ENCODE results near the gene PDZD7. TPM values are rescaled to one million over a fixed set of nuclear protein-coding genes. Genes with fewer than 3 reads are reported as not detected.

PDZD7 gene
- total and polyA plus RNA-seq, 2 donors (not counting 3 experiments of a cell fraction or from before 2014, with no cell fraction given): 0.41 to 1.6 TPM

DNA sequence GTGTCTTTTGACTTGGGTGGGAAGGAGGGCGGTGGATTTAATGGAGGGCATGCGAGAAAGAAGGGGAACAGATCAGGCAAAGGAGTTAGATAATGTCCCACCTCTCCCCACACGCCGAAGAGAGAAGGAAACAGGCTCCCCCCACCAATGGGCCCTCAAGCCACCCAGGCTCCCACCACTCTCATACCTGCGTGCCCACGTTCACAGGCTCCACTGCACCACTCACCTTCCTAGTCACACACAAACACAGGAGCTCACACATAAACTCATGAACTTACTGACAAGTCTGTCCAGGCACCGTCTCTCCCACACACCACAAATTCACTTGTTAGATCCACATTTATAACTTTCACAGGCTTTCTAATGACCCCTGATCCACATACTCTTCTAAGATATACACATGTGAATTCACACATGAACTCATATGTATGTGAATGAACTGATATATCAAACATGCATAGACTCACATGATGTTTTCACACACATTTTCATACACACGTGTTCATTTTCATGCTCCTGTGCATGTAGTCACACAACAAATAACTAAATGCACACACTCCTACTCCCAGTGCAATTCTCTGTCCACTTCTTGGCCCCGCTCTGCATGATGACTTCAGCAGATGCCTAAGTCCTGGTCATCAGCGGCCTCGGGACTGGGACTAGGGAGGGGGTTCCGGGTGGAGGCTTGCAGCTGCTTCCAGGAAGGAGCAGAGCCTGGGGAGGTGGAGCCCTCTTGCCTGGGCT lies 29.8 kb downstream of the PDZD7 start:
- Histone ChIP-seq H3K4me3 (replicated peaks in 1 of 3; ENCODE audit: insufficient read depth in 1 of 3, low read depth in 1 of 3, low read length in 3 of 3) (peak overlapping the region in 2 of 3 experiments; percentile 79 to 85), H2AFZ (ENCODE audit: low read depth, low read length) (no peak overlapping the region), H3K4me1 (ENCODE audit: control insufficient read depth, extremely low read depth, insufficient read depth, low read length) (peaks cover 33% of the 10 kb centered on the region), H3K9me1 (replicated peaks; ENCODE audit: control insufficient read depth, extremely low read depth, insufficient read depth, low read length) (no peaks in the 10 kb centered on the region), H3K9me3 (replicated peaks; ENCODE audit: control insufficient read depth, insufficient read depth, low read length) (no peaks in the 10 kb centered on the region), H3K27me3 (ENCODE audit: control insufficient read depth in 2 of 2, insufficient read depth in 2 of 2, low read length in 2 of 2) (no peaks in the 10 kb centered on the region), H3K79me2 (ENCODE audit: control insufficient read depth, insufficient read depth, low read length) (peaks cover 34% of the 10 kb centered on the region), H3K27ac (ENCODE audit: insufficient read depth, low read depth, low read length) (peak overlapping the region; percentile 83), H3K36me3 (ENCODE audit: control insufficient read depth in 2 of 2, extremely low read depth in 1 of 2, insufficient read depth in 2 of 2, low read length in 2 of 2) (peaks cover 11 to 26% of the 10 kb centered on the region in 2 experiments), H3K4me2 (ENCODE audit: insufficient read depth, low read length) (peak overlapping the region; percentile 59), H4K20me1 (replicated peaks; ENCODE audit: control insufficient read depth, extremely low read depth, insufficient read depth, low read length) (no peaks in the 10 kb centered on the region), H3K9ac (replicated peaks; ENCODE audit: extremely low read depth, insufficient read depth, low read length) (peak overlapping the region; percentile 94)
- POLR2A ChIA-PET: no interaction called here
- intact Hi-C loops (cut with micrococcal nuclease) (loop anchor here (1.0 kb wide), 1 partner anchor 31 kb away; no protein-coding TSS in a partner anchor), dilution Hi-C loops (cut with MboI; ENCODE audit: extremely low pct_ligation_motif_present, low sequenced_read_pairs) (no loop called here)
- CTCF ChIA-PET: interaction anchor here (1.6 to 12.6 kb wide), 3 partner anchors 11 to 66 kb away, joined by 3 to 254 read pairs (median 18); no protein-coding TSS in a partner anchor
- FAIRE-seq (peak; percentile 98), DNase-seq (ENCODE audit: low read depth, low spot score) (peak; percentile 93)
- BruUV-seq (replicated peaks): TSS peak; percentile 31
- TF ChIP-seq FOS (IDR thresholded peaks at IDR 0.05; ENCODE audit: borderline replicate concordance, insufficient read depth, low read length): peak; percentile 35
- TF ChIP-seq JUN (IDR thresholded peaks at IDR 0.05; ENCODE audit: borderline replicate concordance, insufficient read depth, insufficient read length, low read depth): no peak
- peak; percentile 55 for TF ChIP-seq POLR2A (IDR thresholded peaks at IDR 0.05; ENCODE audit: low read depth, low read length)

- TF ChIP-seq, protein P1, sequence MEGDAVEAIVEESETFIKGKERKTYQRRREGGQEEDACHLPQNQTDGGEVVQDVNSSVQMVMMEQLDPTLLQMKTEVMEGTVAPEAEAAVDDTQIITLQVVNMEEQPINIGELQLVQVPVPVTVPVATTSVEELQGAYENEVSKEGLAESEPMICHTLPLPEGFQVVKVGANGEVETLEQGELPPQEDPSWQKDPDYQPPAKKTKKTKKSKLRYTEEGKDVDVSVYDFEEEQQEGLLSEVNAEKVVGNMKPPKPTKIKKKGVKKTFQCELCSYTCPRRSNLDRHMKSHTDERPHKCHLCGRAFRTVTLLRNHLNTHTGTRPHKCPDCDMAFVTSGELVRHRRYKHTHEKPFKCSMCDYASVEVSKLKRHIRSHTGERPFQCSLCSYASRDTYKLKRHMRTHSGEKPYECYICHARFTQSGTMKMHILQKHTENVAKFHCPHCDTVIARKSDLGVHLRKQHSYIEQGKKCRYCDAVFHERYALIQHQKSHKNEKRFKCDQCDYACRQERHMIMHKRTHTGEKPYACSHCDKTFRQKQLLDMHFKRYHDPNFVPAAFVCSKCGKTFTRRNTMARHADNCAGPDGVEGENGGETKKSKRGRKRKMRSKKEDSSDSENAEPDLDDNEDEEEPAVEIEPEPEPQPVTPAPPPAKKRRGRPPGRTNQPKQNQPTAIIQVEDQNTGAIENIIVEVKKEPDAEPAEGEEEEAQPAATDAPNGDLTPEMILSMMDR (IDR thresholded peaks at IDR 0.05; ENCODE audit: extremely low read depth in 1 of 2, insufficient read depth in 1 of 2, low read depth in 1 of 2, low read length in 2 of 2): no peak
- TF ChIP-seq GATA2 (IDR thresholded peaks at IDR 0.05; ENCODE audit: insufficient read depth, insufficient read length, low read depth, low read length) (no peak), EZH2 (IDR thresholded peaks at IDR 0.05; ENCODE audit: borderline replicate concordance, low read depth, low read length, severe bottlenecking) (no peak), POLR2A (IDR thresholded peaks at IDR 0.05; ENCODE audit: low read depth, low read length) (no peak)
- Histone ChIP-seq H3K9me1 (replicated peaks; ENCODE audit: control insufficient read depth, extremely low read depth, insufficient read depth, low read length) (no peaks in the 10 kb centered on the region), H3K9ac (replicated peaks; ENCODE audit: extremely low read depth, insufficient read depth, low read length) (peak overlapping the region; percentile 94), H3K79me2 (ENCODE audit: control insufficient read depth, insufficient read depth, low read length) (peaks cover 34% of the 10 kb centered on the region), H3K27me3 (ENCODE audit: control insufficient read depth in 2 of 2, insufficient read depth in 2 of 2, low read length in 2 of 2) (no peaks in the 10 kb centered on the region), H3K9me3 (replicated peaks; ENCODE audit: control insufficient read depth, insufficient read depth, low read length) (no peaks in the 10 kb centered on the region), H3K27ac (ENCODE audit: insufficient read depth, low read depth, low read length) (peak overlapping the region; percentile 83), H3K36me3 (ENCODE audit: control insufficient read depth in 2 of 2, extremely low read depth in 1 of 2, insufficient read depth in 2 of 2, low read length in 2 of 2) (peaks cover 9 to 20% of the 10 kb centered on the region in 2 experiments), H3K4me2 (ENCODE audit: insufficient read depth, low read length) (peak overlapping the region; percentile 59), H3K4me3 (replicated peaks in 1 of 3; ENCODE audit: insufficient read depth in 1 of 3, low read depth in 1 of 3, low read length in 3 of 3) (peak overlapping the region; percentile 77 to 85 (median 79)), H4K20me1 (replicated peaks; ENCODE audit: control insufficient read depth, extremely low read depth, insufficient read depth, low read length) (no peaks in the 10 kb centered on the region), H2AFZ (ENCODE audit: low read depth, low read length) (peak overlapping the region; percentile 61), H3K4me1 (ENCODE audit: control insufficient read depth, extremely low read depth, insufficient read depth, low read length) (peaks cover 33% of the 10 kb centered on the region)
- dilution Hi-C loops (cut with MboI; ENCODE audit: extremely low pct_ligation_motif_present, low sequenced_read_pairs): no loop called here
- CTCF ChIA-PET: interaction anchor here (1.3 to 12.6 kb wide), 5 partner anchors 9 to 28 kb away, joined by 6 to 254 read pairs (median 18); no protein-coding TSS in a partner anchor
- POLR2A ChIA-PET: interaction anchor here (0.5 to 1.0 kb wide), 2 partner anchors 11 to 18 kb away, joined by 3 read pairs; no protein-coding TSS in a partner anchor
- intact Hi-C loops (cut with micrococcal nuclease): no loop called here
- FAIRE-seq (peak; percentile 46), DNase-seq (ENCODE audit: low read depth, low spot score) (peak; percentile 38)
- BruUV-seq (replicated peaks): no TSS peak
These were observed 30.6 kb downstream of the PDZD7 start for GRCh38 chr10:101000127-101000914.

Data from endothelial cell of umbilical vein (primary cell).